ENCODE results near the gene FCRL5.
"Not testable (repeated sequence)": the region's sequence is repeated elsewhere in the genome, so short reads cannot be mapped to it uniquely, and the experiment has no call there.

FCRL5 gene

DNA sequence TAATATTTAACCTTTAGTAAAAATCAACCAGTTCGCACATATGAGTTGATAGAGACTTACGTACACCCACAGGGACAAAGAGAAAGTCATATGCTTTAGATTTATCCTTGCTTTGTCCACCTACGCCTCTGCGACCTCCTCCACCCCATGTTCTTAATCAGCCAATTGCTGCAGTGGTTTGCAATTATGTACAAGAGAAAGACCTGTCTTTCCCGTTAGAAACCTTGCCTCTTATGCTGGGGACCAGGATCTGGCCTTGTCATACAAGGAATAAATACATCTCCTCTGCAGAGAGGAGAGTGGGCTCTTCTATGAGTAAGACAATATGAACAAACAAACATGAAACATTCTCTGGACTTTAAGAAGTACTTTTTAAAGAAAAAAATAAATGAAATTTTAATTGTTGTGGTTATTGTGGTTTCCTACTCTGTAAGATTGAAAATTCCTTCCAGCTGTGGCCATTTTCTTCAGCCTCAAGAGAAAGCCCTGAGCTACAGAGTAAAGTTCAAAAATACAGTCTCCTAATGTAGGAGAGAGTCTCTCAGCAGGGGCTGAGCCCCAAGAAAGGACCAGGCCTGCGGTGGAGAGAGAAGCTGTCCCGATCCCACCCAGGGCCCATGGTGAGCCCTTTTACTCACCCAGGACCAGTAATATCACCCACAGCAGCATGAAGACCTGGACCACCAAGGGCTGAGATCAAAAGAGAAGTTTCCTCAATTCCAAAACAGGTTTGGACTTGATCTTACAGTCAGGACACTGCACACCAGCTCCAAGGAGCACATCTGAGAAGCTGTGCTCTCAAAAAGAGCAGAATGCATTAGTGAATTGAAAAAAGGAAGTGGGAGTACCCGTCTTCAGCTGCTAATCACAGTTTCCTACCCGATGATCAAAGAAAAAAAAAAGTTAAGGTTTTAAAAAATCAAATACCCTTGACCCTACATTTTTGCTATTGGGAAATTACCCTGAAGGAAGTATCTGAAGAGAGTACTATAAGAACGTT is at the start of gene FCRL5:
TSS of gene FCRL5 (minus strand) at position 822 of the 1,000 bp plus-strand sequence. CDS start at position 669, 153 bp downstream.
- DNase-seq, result no peak

DNA sequence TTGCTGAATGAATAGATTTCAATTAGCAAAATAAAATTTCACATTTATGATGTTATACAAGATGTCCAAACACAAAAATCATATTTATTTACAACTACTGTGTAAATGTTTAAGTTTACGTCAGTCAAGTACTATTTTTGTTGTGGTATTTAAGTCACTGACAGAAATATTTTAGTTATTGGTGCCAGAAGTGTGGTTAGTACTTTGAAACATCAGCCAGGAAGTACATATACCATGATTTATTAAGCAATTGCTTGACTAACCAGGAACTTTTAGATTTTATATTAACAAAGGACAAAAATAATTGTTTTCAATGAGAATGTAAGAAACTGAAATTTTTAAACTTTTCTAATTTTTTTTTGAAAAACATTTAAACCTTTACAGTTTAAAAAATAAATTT is 47.9 kb upstream of the FCRL5 start:
- DNase-seq, result no peak

DNA sequence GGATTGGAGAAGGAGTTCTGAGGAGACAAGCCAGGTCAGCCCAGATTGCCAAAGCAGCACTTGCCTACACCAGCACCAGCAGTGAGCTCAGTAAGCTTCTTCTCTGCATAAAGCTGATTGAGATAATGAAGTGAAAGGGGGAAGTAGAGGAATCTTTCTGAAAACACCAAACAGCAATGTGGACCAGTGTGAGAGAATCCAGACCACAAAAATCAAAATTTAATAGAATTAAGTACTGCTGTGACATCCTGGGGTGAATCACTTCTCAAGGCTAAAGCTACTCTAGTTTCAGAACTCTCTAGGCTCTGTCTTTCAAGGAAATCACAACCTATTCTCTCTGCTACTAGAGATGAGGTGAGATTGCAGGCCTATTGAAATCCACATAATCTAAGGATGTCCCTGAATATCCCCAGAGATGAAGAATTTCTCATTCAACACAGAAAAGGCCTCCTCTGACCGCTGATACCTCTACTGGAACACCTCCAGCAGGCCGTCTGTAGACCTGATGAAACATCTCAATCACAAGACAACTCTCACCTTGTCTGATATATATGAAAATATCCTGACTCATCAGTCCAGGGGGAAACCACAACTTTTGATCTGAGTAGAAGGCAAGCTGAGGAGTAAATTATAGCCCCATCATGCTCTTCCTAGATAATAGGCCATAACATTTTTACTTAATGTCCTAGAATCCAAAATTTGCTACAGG is 45.8 kb upstream of the FCRL5 start, which contains the start of gene FCRL4:
TSS of gene FCRL4 (minus strand) at position 127 of the 709 bp plus-strand sequence. CDS start 141 bp downstream, outside the sequence.
- no peak for DNase-seq

DNA sequence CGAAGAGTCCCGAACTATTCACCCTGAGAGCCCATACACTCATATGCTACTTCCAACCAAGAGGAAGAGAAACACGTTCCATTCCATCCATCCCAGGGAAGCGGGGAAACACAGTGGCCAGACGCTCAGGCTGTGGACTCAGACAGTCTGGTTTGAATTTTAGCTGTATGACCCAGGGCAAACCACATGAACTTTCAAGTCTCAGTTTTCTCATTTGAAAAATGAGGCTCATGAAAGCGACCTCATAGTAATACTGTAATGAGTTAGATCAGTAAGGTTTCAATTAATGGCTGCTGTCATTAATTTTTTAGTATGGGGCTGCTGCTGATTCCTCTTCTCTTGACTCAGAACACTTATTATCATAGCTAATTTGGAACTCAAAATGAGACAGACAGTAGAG is 44.1 kb upstream of the FCRL5 start:
- DNase-seq, result no peak

DNA sequence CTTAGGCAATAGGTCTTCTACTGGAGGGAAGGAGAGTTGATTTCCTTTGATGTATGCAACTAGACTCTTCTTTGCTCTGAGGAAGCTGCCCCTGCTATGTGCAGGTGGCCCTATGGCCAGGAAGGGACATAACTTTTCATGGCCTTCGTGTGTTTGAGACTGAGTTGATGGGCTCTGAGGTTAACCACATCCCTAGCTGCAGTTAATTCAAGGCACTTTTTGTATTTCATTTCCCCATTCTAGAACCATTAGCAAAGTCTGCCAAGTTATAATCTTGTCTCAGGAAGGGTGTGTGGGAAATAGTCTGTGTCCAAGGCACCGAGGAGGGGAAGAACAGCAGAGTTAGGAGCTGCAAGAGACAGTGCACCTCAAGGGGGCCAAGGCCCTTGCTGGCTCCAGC is 43.0 kb upstream of the FCRL5 start:
- DNase-seq, result no peak

DNA sequence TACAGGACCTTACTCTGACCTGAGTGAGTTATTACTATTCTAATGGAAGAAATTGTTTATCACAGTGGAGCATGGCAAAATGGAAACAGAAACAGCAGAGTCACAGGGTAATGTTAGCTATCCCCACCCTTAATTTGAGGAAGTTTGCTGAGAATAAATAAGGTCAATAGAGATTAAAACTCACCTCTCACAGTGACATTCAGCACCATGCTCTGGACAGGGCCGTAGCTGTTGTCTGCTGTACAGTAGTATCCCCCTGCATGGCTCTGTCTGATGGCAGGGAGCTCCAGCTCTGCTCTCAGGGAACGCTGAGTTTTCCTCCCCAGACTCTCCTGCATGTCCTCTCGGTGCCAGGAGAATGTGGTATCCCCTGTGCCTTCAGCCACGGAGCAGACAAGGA is 33.7 kb upstream of the FCRL5 start:
- no peak for DNase-seq

- DNase-seq, result no peak
These were observed 32.2 kb upstream of the FCRL5 start for GRCh38 chr1:157584503-157584902.

GRCh38 chr1:157580828-157581210 is 28.5 kb upstream of the FCRL5 start:
- no peak for DNase-seq

- no peak for DNase-seq
These were observed 28.0 kb upstream of the FCRL5 start for GRCh38 chr1:157580179-157580827.

DNA sequence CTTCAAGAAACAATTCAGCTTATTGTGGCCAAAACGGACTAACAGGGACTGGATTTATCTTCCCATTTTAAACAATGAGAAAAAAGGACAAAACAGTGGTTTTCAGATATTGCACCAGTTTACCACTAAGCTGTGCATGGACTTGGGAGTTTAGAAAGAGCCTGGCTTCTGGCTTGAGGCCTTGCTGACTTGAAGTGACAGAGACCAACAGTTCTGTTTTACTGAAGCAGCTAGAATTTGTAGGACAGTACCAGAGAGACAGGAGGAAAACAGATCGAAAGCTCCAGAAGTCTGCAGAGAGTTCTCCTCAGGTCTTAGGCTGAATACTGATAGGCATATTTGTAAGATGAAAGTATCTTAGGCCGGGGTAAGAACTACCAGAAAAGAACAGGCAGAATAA is 25.1 kb upstream of the FCRL5 start:
- no peak for DNase-seq

- no peak for DNase-seq
These were observed 23.4 kb upstream of the FCRL5 start for GRCh38 chr1:157575744-157576143.

GRCh38 chr1:157574836-157575235 is 22.5 kb upstream of the FCRL5 start:
- DNase-seq, result no peak

DNA sequence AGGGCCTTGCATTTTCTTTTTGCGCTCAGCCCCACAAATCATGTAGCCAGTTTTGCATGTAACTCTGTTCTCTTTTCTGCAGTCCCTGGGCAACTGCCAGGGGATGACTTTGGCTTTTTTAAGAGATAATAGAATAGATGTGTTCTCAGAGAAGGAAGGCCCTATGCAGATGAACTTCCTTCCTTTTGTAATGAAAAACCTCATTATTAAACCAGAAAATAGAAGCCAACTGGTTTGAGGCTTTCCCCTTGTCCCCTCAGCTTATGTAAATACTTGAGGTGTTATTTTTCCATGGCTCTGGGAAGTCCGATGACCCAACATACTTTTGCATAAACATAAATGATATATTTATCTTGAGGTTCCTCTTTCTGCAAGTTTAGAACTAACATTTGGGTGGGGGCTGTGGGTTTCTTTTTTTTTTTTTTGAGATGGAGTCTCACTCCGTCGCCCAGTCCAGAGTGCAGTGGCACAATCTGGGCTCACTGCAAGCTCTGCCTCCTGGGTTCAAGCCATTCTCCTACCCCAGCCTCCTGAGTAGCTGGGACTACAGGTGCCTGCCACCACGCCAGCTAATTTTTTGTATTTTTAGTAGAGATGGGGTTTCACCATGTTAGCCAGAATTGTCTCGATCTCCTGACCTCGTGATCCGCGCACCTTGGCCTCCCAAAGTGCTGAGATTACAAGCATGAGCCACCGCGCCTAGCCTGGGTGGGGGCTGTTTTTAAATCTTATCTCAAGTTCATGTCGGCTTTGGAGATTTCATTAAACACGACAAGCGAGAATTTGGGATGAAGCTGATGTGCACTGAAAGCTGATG is 14.4 kb upstream of the FCRL5 start:
- no peak for DNase-seq

GRCh38 chr1:157562515-157562914 is 10.2 kb upstream of the FCRL5 start:
- no peak for DNase-seq

DNA sequence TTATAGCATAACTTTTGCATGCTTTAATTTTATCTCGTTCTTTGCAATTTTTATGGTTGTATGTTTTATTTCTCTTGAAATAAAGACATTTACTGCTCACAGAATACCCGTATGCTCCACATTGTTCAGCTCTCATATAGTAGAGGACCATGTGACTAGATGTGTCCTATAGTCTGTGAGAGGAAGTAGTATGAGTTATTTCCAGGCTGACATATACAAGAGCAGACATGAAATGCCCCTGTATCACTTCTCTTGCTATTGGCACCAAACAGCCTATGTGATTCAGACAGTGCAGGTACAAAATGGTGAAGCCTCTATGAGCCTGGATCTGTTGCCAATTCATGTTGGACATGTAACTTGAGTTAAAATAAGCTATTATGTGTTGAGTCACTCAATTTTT is 5.8 kb upstream of the FCRL5 start:
- DNase-seq, result no peak

- not testable (repeated sequence) for DNase-seq
These were observed 4.2 kb downstream of the FCRL5 start for GRCh38 chr1:157548081-157548480.

DNA sequence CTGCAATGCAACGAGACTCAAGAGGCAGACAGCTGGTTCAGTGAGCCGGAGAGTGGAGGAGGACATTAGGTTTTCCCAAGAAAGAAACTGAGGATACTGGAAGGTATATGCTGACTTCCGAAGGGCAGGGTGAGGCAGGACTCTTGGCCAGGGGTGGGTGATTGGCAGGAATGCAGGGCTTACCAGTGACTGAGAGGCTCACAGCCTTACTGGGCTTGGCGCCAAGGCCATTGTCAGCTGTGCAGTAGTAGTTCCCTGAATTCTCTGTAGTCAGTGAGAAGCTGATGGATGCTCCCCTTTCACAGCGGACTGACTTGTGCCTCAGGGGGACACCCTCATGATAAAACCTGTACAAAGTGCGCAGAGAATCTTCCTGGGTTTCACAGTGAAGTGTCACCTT is 9.6 kb downstream of the FCRL5 start:
- no peak for DNase-seq

GRCh38 chr1:157540852-157541251 is 11.5 kb downstream of the FCRL5 start:
- DNase-seq, result no peak

DNA sequence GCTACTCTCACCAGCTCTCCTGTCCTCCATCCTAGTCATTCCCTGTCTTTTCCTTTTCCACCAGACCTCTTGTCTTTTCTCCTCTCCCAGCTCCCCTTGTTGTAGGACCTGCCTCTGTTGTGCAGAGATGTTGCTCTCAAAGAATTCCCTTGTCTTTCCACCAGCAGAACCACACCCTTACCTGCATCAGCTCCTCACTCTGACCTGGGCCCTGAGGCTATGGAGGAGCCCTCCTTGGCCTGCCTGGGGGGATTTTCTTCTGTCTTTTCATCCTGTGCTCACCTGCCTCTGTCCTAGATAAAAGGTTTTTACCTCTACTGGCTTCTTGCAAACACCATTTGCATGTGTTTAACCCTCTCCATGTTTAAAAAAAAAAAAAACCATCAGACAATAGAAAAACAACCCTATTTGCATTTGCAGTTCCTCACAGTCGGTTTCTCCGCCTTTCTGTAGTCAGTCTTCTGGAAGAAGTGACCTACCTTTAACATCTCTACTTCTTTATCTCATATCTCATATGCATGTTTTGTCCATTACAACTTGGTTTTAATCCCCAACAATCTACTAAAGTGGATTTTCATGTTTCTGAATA is 12.1 kb downstream of the FCRL5 start:
- DNase-seq, result no peak

DNA sequence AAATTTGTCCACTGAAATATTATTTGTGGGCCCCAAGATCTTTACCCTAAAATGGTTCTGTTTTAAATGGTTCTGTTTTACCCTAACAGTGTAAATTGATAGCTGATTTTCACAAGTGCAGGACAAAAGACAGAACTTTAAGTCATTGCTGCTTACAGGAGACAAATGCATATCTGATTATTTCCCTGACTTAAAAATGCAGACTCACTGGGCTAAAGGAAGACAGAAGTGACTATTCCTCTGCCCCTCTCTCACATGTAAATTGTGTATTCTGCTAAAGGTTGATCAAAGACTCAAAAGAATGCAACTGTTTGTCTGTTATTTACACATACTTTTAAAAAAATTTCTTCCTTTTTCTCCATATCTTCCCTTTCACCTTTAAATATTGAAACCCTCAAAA is 12.7 kb downstream of the FCRL5 start:
- DNase-seq, result no peak

GRCh38 chr1:157532569-157532968 is 19.7 kb downstream of the FCRL5 start:
- no peak for DNase-seq
